Measurements from ENCODE around the gene PDCL3.

The PDCL3 gene

DNA sequence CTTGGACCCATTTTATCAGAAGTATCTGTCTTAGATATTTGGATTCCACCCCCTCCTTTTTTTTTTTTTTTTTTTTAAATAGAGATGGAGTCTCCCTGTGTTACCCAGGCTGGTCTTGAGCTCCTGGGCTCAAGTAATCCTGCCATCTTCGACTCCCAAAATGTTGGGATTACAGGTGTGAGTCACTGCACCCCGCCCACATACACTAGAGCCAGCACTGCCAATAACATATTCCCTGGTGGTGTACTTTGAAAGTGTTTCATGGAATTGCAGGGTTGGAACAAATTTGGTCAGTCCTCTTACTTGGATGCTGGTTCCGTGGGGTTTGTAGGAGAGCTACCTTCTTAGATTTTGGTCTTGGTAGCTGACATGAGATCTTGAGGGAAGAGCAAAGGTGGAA, 15.0 kb downstream of the PDCL3 start:
- peak; percentile 46 for DNase-seq (ENCODE audit: low read depth)
- TF ChIP-seq, protein P1, sequence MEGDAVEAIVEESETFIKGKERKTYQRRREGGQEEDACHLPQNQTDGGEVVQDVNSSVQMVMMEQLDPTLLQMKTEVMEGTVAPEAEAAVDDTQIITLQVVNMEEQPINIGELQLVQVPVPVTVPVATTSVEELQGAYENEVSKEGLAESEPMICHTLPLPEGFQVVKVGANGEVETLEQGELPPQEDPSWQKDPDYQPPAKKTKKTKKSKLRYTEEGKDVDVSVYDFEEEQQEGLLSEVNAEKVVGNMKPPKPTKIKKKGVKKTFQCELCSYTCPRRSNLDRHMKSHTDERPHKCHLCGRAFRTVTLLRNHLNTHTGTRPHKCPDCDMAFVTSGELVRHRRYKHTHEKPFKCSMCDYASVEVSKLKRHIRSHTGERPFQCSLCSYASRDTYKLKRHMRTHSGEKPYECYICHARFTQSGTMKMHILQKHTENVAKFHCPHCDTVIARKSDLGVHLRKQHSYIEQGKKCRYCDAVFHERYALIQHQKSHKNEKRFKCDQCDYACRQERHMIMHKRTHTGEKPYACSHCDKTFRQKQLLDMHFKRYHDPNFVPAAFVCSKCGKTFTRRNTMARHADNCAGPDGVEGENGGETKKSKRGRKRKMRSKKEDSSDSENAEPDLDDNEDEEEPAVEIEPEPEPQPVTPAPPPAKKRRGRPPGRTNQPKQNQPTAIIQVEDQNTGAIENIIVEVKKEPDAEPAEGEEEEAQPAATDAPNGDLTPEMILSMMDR (IDR thresholded peaks at IDR 0.05; ENCODE audit: insufficient read depth, low read depth, low read length, missing control alignments) = peak; percentile 22
- no peak overlapping the region for H3K4me3 ChIP-seq (ENCODE audit: low read length)

DNA sequence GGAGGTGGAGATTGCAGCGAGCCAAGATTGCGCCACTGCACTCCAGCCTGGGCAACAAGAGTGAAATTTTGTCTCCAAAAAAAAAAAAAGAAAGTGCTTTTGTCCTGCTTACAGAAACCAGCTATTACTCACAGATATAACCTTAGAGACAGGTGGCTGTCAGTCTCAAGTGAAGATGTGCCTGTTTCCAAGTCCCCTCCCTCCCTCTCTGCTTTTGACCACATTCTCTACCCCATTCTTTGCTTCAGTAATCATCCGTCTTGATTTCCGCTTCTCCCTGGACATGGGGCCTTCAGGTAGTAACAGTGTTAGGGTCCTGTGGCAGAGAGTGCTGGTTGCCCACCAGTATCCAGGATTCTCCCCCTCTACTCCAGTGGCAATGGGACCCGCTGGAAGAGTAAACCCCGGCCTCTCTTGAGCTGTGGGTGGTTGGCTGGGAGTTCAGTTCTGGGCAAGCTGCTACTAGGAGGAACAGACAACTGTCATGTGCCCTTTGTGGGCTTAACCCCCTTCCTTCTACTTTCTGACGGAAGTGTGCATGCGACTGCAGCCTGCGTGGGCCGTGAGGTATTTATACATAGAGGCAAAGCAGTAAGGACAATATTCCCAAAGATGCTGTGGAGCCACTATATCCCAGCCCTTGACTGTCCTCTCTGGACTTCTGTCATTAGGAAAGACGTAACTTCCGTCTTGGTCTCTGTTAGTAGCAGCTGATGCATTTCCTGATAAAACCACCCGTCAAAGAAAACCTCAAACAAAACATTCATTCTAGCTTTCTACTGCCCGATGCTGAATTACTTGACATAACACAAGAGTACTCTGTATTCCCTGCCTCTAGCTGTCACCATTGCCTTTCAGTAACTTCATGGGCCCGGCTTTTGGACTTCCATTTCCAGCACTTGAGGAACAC, 17.8 kb downstream of the PDCL3 start:
- H3K4me3 ChIP-seq (ENCODE audit: low read length) = no peak overlapping the region
- TF ChIP-seq, protein P1 (IDR thresholded peaks at IDR 0.05; ENCODE audit: insufficient read depth, low read depth, low read length, missing control alignments) = no peak
- DNase-seq (ENCODE audit: low read depth) = no peak

DNA sequence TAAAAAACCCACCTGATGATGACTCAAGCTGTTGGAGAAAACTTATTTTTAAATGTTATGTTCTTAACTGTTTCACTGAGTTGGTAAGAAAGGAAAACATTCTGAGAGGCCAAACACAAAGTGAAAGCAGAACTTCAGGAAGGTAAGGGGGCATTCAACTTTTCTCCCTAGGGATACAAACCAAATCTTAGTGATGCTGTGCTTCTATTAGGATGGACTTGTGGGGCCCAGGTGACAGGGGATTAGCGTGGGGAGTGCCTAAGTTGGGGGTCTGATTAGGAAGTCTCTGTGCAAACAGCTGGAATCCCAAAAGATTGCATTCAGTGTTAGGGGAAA, 18.5 kb downstream of the PDCL3 start:
- no peak for DNase-seq (ENCODE audit: low read depth)
- no peak overlapping the region for H3K4me3 ChIP-seq (ENCODE audit: low read length)
- TF ChIP-seq, protein P1 (IDR thresholded peaks at IDR 0.05; ENCODE audit: insufficient read depth, low read depth, low read length, missing control alignments) = no peak

DNA sequence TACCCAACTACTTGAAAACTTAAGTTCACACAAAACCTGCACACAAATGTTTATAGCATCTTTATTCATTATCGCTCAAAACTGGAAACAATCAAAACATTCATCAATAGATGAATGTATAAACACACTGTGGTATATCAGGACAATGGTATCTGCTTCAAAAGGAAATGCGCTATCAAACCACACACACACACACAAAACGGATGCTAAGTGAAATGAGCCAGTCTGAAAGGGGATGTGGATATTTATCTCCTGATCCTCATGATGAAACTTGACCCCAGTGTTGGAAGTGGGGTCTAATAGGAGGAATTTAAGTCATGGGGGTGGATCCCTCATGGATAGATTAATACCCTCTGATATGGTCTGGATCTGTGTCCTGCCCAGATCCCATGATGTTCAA, 22.0 kb downstream of the PDCL3 start:
- no peak overlapping the region for H3K4me3 ChIP-seq (ENCODE audit: low read length)
- DNase-seq (ENCODE audit: low read depth) = no peak
- TF ChIP-seq, protein P1 (IDR thresholded peaks at IDR 0.05; ENCODE audit: insufficient read depth, low read depth, low read length, missing control alignments) = no peak

DNA sequence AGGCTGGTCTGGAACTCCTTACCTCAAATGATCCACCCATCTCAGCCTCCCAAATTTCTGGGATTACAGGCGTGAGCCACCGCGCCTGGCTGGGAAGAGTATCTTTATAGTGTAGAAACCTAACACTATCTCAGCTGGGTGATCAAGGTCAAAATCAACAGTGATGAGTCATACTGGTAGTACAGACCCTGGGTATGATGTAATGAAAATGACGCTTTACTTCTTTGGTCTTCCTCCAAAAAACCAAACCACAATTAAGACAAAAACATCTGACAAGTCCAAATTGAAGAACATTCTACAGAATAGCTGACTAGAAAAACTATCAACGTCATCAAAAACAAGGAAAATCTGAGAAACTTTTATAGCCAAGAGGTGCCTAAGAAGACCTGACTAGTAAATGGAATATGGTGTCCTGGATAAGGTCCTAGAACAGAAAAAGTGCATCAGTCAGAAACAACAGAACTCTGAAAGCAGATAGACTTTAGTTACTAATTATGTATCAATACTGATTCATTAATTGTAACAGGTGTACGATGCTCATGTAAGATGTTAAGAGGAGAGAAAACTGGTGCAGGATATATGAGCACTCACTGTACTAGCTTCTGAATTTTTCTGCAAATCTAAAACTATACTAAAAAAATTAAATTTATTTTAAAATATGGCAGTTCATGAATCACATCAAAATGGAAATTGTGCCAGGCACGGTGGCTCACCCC, 25.4 kb downstream of the PDCL3 start:
- TF ChIP-seq, protein P1 (IDR thresholded peaks at IDR 0.05; ENCODE audit: insufficient read depth, low read depth, low read length, missing control alignments) = no peak
- DNase-seq (ENCODE audit: low read depth) = peak; percentile 33
- no peak overlapping the region for H3K4me3 ChIP-seq (ENCODE audit: low read length)

DNA sequence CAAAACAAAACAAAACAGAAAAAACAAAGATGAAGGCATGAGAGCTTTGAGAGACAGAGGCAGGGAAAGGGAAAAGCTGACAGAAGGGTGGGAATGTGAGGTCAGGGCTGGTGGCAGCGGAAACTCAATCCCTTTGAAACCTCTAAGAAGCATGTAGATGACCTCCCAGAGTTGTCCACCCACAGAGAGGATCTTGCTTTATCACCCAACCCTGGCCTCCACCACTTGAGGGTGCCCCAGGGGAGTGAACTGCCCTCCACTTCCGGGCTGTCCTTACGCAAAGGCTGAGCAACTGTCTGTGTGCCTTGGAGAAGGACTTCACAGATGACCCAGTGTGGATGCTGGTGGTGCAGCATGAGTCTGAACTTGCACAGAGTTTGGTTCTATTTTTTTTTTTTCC, 26.7 kb downstream of the PDCL3 start:
- TF ChIP-seq, protein P1 (IDR thresholded peaks at IDR 0.05; ENCODE audit: insufficient read depth, low read depth, low read length, missing control alignments) = no peak
- no peak for DNase-seq (ENCODE audit: low read depth)
- H3K4me3 ChIP-seq (ENCODE audit: low read length) = no peak overlapping the region

Data from epithelial cell of esophagus (primary cell).